Lung (tissue), 12 donors: ENCODE data around the gene RGL4. TPM values are rescaled to one million over a fixed set of nuclear protein-coding genes. Genes with fewer than 3 reads are reported as not detected.

Source experiments
- ATAC-seq: fragments of 200-7000 bp; cut with Tn5 transposase; one replicate; pipeline ENCODE4 v1.9.1; 2020; ENCODE audit warnings: moderate number of reproducible peaks; ENCODE audit not compliant: insufficient read depth, low FRiP score
- DNase-seq, 3 donors: peaks; one replicate each; pipeline ENCODE4 v3.0.0-alpha.2; 2013 to 2017
- H3K27ac ChIP-seq, 2 donors: one replicate each; pipeline ENCODE4 v1.5.1; 2013; ENCODE audit warnings: mild to moderate bottlenecking in 2 of 2, moderate library complexity in 2 of 2, control low read depth in 1 of 2, inconsistent platforms in 1 of 2, low read depth in 1 of 2, low read length in 1 of 2
- H3K27me3 ChIP-seq, 3 donors: one replicate each; pipeline ENCODE4 v1.5.1; 2013; ENCODE audit warnings: low read length in 2 of 3; ENCODE audit not compliant: control insufficient read depth in 3 of 3, insufficient read depth in 3 of 3
- H3K36me3 ChIP-seq, 4 donors: one replicate each; pipeline ENCODE4 v1.5.1; 2013; ENCODE audit warnings: low read length in 4 of 4, mild to moderate bottlenecking in 1 of 4, moderate library complexity in 1 of 4; ENCODE audit not compliant: control insufficient read depth in 4 of 4, insufficient read depth in 4 of 4
- H3K4me1 ChIP-seq, 5 donors: one replicate each; pipeline ENCODE4 v1.5.1; 2013; ENCODE audit warnings: low read length in 5 of 5, mild to moderate bottlenecking in 2 of 5, moderate library complexity in 1 of 5; ENCODE audit not compliant: control insufficient read depth in 5 of 5, insufficient read depth in 5 of 5
- H3K4me3 ChIP-seq: one replicate; pipeline ENCODE4 v1.5.1; 2013; ENCODE audit warnings: mild to moderate bottlenecking, control low read depth, moderate library complexity
- H3K9ac ChIP-seq, 2 donors: one replicate each; pipeline ENCODE4 v1.5.1; 2013; ENCODE audit warnings: low read length in 2 of 2, control low read depth in 1 of 2; ENCODE audit not compliant: insufficient read depth in 1 of 2
- H3K9me3 ChIP-seq, 4 donors: one replicate each; pipeline ENCODE4 v1.5.1; 2013; ENCODE audit warnings: low read length in 3 of 4, mild to moderate bottlenecking in 1 of 4, moderate library complexity in 1 of 4; ENCODE audit not compliant: control insufficient read depth in 4 of 4, insufficient read depth in 3 of 4
- WGBS, 2 donors: extraction: QIAGEN DNeasy Blood & Tissue Kit; methylation state at CpG; one replicate each; pipeline ENCODE4 v1.1.7; 2013; 5-methylcytosine and 5-hydroxymethylcytosine counted together
- polyA plus RNA-seq, 2 donors: library from polyadenylated mRNA; stranded (reverse); fragments of 200-250 nt; gene quantifications; one replicate each; pipeline ENCODE4 v1.2.1, GENCODE V29; 2013
- total RNA-seq, 2 donors: library from RNA; depleted of rRNA in 1 of 2; stranded (reverse); fragments of >200 nt in 1 of 2; gene quantifications; one replicate each; pipeline ENCODE4 v1.2.1, GENCODE V29; 2014 to 2021
- TF ChIP-seq, protein P1 (sequence below): IDR thresholded peaks from 2 replicates; pipeline ENCODE4 v1.5.1; 2012; ENCODE audit warnings: mild to moderate bottlenecking; ENCODE audit errors: control extremely low read depth, extremely low read depth
- donor health status: control.
- donor health status: control.
- donor health status: Bipolar disorder and iron deficiency.
- donor health status: healthy.
- donor health status: DM: yes; HTN: yes; CAD: no.

Gene RGL4
- total and polyA plus RNA-seq, 4 donors = 1.3 to 37.0 (median 2.6) TPM

DNA sequence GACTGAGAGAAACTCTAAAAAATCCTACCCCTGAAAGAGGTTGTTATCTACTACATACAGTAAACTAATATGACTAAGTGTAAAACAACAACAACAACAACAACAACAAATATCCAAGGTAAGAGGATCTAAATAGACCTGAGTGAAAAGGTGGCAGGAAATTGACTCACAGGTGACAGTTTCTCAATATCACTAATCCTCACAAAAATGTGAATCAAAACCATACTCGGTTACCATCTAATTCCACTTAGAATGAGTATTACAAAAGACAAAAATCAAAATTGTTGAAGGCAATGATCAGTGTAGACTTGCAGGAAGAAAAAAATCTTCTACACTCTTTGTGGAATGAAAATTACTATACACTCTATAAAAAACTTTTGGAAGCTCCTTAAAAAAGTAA, 17.5 kb downstream of the RGL4 start:
- no peaks in the 10 kb centered on the region for H3K9me3 ChIP-seq
- peaks cover 33 to 54% (median 42%) of the 10 kb centered on the region in 4 donors for H3K36me3 ChIP-seq

DNA sequence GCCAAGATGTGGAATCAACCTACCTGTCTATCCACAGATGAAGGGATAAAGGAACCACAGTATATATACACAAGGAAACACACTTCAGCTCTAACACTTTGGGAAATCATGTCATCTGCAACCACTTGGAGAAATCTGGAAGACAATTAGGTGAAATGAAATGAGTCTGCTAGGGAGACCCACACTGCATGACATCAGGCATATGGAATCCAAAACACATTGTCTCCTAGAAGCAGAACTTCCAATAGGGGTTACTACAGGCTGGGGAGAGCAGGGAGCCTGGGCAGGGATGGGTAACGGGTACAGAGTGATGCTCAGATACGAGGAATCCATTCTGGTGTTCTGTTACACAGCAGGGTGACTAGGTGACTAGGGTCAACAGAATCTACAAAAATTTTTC, 18.3 kb downstream of the RGL4 start:
- H3K4me3 ChIP-seq = no peak overlapping the region
- no peak overlapping the region for H3K9ac ChIP-seq
- DNase-seq (no peak), ATAC-seq (no peak)
- peaks cover 35 to 53% (median 44%) of the 10 kb centered on the region in 4 donors for H3K36me3 ChIP-seq
- H3K4me1 ChIP-seq = no peaks in the 10 kb centered on the region
- 91 to 94% methylated on average over 2 of the region's 2 CpGs for WGBS, 2 donors
- no peak overlapping the region for H3K27ac ChIP-seq
- TF ChIP-seq, protein P1, sequence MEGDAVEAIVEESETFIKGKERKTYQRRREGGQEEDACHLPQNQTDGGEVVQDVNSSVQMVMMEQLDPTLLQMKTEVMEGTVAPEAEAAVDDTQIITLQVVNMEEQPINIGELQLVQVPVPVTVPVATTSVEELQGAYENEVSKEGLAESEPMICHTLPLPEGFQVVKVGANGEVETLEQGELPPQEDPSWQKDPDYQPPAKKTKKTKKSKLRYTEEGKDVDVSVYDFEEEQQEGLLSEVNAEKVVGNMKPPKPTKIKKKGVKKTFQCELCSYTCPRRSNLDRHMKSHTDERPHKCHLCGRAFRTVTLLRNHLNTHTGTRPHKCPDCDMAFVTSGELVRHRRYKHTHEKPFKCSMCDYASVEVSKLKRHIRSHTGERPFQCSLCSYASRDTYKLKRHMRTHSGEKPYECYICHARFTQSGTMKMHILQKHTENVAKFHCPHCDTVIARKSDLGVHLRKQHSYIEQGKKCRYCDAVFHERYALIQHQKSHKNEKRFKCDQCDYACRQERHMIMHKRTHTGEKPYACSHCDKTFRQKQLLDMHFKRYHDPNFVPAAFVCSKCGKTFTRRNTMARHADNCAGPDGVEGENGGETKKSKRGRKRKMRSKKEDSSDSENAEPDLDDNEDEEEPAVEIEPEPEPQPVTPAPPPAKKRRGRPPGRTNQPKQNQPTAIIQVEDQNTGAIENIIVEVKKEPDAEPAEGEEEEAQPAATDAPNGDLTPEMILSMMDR = no peak
- no peaks in the 10 kb centered on the region for H3K9me3 ChIP-seq
- H3K27me3 ChIP-seq = no peaks in the 10 kb centered on the region

More for the DNA sequence above, 17.5 kb downstream of the RGL4 start:
- TF ChIP-seq, protein P1 = no peak
- ATAC-seq (no peak), DNase-seq (no peak)
- H3K4me1 ChIP-seq = no peaks in the 10 kb centered on the region
- no peak overlapping the region for H3K27ac ChIP-seq
- H3K4me3 ChIP-seq = no peak overlapping the region
- H3K27me3 ChIP-seq = no peaks in the 10 kb centered on the region
- no peak overlapping the region for H3K9ac ChIP-seq
- WGBS, 2 donors = 90 to 92% methylated on average over 1 of the region's 1 CpG

DNA sequence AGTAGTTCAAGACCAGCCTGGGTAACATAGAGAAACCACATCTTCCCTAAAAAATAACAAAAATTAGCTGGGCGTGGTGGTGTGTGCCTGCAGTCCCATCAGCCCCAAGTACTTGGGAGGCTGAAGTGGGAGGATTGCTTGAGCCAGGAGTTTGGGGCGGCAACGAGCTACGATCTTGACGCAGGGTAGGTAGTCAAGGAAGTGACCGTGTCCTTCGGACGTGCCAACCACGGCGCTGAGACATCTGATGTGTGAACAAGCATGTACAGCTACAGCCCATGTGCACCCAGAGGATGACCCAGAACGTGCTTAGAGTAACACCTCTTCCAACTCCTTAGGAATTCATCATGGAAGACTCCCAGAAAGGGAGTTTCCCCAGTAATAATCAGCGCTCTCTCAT, 21.4 kb downstream of the RGL4 start:
- no peaks in the 10 kb centered on the region for H3K27me3 ChIP-seq
- no peak overlapping the region for H3K9ac ChIP-seq
- H3K27ac ChIP-seq = no peak overlapping the region
- TF ChIP-seq, protein P1 = no peak
- no peak for DNase-seq
- no peak overlapping the region for H3K4me3 ChIP-seq
- no peaks in the 10 kb centered on the region for H3K9me3 ChIP-seq
- peaks cover 25 to 35% (median 27%) of the 10 kb centered on the region in 4 donors for H3K36me3 ChIP-seq
- ATAC-seq = no peak
- peaks cover 0 to 13% (median 0%) of the 10 kb centered on the region in 5 donors for H3K4me1 ChIP-seq
- WGBS, 2 donors = 92 to 94% methylated on average over 12 of the region's 12 CpGs
